GM10266 (cell line): ENCODE measurements around the gene SEC14L3.
"Not testable (repeated sequence)": the region's sequence is repeated elsewhere in the genome, so short reads cannot be mapped to it uniquely, and the experiment has no call there.

Experiments
- DNase-seq: peaks from one replicate; pipeline ENCODE4 v3.0.0; 2012; ENCODE audit errors: extremely low spot score
- CTCF ChIP-seq: IDR thresholded peaks from 2 replicates; pipeline ENCODE4 v1.5.1; 2012; ENCODE audit warnings: mild to moderate bottlenecking, low read depth; ENCODE audit not compliant: control insufficient read depth, insufficient read depth; ENCODE audit errors: missing control alignments

The SEC14L3 gene

GRCh38 chr22:30455075-30455840 lies 16.6 kb downstream of the SEC14L3 start:
- DNase-seq: no peak
- TF ChIP-seq CTCF: no peak

GRCh38 chr22:30453731-30454510 lies 17.9 kb downstream of the SEC14L3 start:
- TF ChIP-seq CTCF: no peak
- no peak for DNase-seq

- DNase-seq: no peak
- no peak for TF ChIP-seq CTCF
Measured at GRCh38 chr22:30452861-30453260, 19.0 kb downstream of the SEC14L3 start.

GRCh38 chr22:30451488-30451887 lies 20.3 kb downstream of the SEC14L3 start:
- not testable (repeated sequence) for DNase-seq

GRCh38 chr22:30447656-30448055 lies 24.2 kb downstream of the SEC14L3 start:
- no peak for DNase-seq
- no peak for TF ChIP-seq CTCF

- TF ChIP-seq CTCF: no peak
- no peak for DNase-seq
Measured at GRCh38 chr22:30445438-30446145, 26.2 kb downstream of the SEC14L3 start.

GRCh38 chr22:30444632-30445437 lies 27.0 kb downstream of the SEC14L3 start:
- peak; percentile 83 for DNase-seq
- peak; percentile 75 for TF ChIP-seq CTCF
